HepG2 (cell line): Measurements from ENCODE around the gene TAF4B. TPM values are rescaled to one million over a fixed set of nuclear protein-coding genes. Genes with fewer than 3 reads are reported as not detected.

ENCODE experiments used
- ATF7 ChIP-seq, 2 experiments: fragments of 450-650 bp in 1 of 2; sonication (generic) in 1 of 2; formaldehyde crosslinking in 1 of 2; IDR thresholded peaks; 2 replicates each; pipeline versions ENCODE4 v1.4.0 to v1.6.1; 2016 to 2020; ENCODE audit warnings: antibody characterized with exemption in 1 of 2, mild to moderate bottlenecking in 1 of 2, missing genetic modification reagents in 1 of 2
- CREM ChIP-seq, 2 experiments: sonication (generic) in 1 of 2; formaldehyde crosslinking in 1 of 2; IDR thresholded peaks; 2 replicates each; pipeline versions ENCODE4 v1.4.0 to v1.6.1; 2016 to 2020; ENCODE audit warnings: antibody characterized with exemption in 1 of 2, mild to moderate bottlenecking in 1 of 2, missing genetic modification reagents in 1 of 2
- FIP1L1 ChIP-seq: fragments of 200-400 bp; formaldehyde crosslinking; IDR thresholded peaks from 2 replicates; pipeline ENCODE4 v1.6.1; 2018; ENCODE audit warnings: low read depth, mild to moderate bottlenecking, low read length, moderate library complexity, borderline replicate concordance; ENCODE audit not compliant: insufficient read depth
- HES4 ChIP-seq: sonication (generic); formaldehyde crosslinking; IDR thresholded peaks from 2 replicates; pipeline ENCODE4 v1.9.0; 2021; ENCODE audit warnings: mild to moderate bottlenecking, missing genetic modification reagents, borderline replicate concordance
- PAXIP1 ChIP-seq: sonication (generic); formaldehyde crosslinking; conservative IDR thresholded peaks from 2 replicates; pipeline ENCODE4 v1.4.0; 2020; ENCODE audit warnings: mild to moderate bottlenecking, missing genetic modification reagents, moderate library complexity
- PHF5A ChIP-seq: IDR thresholded peaks from one replicate; pipeline ENCODE4 v1.6.1; 2018; ENCODE audit warnings: low read depth, missing genetic modification reagents; ENCODE audit not compliant: unreplicated experiment
- RFXAP ChIP-seq: sonication (generic); formaldehyde crosslinking; IDR thresholded peaks from 2 replicates; pipeline ENCODE4 v1.4.0; 2020; ENCODE audit warnings: missing genetic modification reagents, borderline replicate concordance
- YEATS2 ChIP-seq: sonication (generic); formaldehyde crosslinking; IDR thresholded peaks from 2 replicates; pipeline ENCODE4 v1.4.0; 2020; ENCODE audit warnings: missing genetic modification reagents, borderline replicate concordance
- YEATS4 ChIP-seq: sonication (generic); formaldehyde crosslinking; IDR thresholded peaks from 2 replicates; pipeline ENCODE4 v1.4.0; 2020; ENCODE audit warnings: missing genetic modification reagents, borderline replicate concordance
- ZBTB40 ChIP-seq, 2 experiments: fragments of 450-650 bp in 1 of 2; sonication (generic) in 1 of 2; formaldehyde crosslinking in 1 of 2; IDR thresholded peaks; 2 replicates each; pipeline versions ENCODE4 v1.6.1 to v1.8.0; 2016 to 2022; ENCODE audit warnings: antibody characterized with exemption in 1 of 2, mild to moderate bottlenecking in 1 of 2, missing genetic modification reagents in 1 of 2
- ZNF263 ChIP-seq: sonication (generic); formaldehyde crosslinking; IDR thresholded peaks from 2 replicates; pipeline ENCODE4 v1.4.0; 2020; ENCODE audit warnings: missing genetic modification reagents
- ZNF333 ChIP-seq: sonication (generic); formaldehyde crosslinking; IDR thresholded peaks from 2 replicates; pipeline ENCODE4 v1.4.0; 2020; ENCODE audit warnings: mild to moderate bottlenecking, missing genetic modification reagents, borderline replicate concordance
- ZNF562 ChIP-seq: sonication (generic); formaldehyde crosslinking; IDR thresholded peaks from 2 replicates; pipeline ENCODE4 v1.8.0; 2022; ENCODE audit warnings: missing genetic modification reagents, borderline replicate concordance
- ZNF563 ChIP-seq: sonication (generic); formaldehyde crosslinking; IDR thresholded peaks from 2 replicates; pipeline ENCODE4 v1.8.0; 2022; ENCODE audit warnings: mild to moderate bottlenecking, moderate library complexity, missing genetic modification reagents
- polyA plus RNA-seq, 8 experiments: library from polyadenylated mRNA; depleted of rRNA in 3 of 8; stranded (reverse) in 7 of 8; unstranded in 1 of 8; fragments of >200 nt; fragmentation: Illumina TruSeq in 4 of 8; extraction: Trizol in 4 of 8; gene quantifications; 2 replicates each; pipeline versions ENCODE4 v1.2.1 to v1.2.3, GENCODE V29; 2011 to 2016; ENCODE audit warnings: low read depth in 4 of 8, missing spikeins in 1 of 8, mixed read lengths in 1 of 8; ENCODE audit not compliant: insufficient read depth in 1 of 8
- total RNA-seq, 5 experiments: library from RNA; depleted of rRNA; stranded (reverse); fragments of >200 nt; fragmentation: Illumina TruSeq; extraction: Trizol; gene quantifications; 2 replicates each; pipeline ENCODE4 v1.2.3, GENCODE V29; 2016; ENCODE audit warnings: low read depth in 1 of 5

Gene TAF4B
- total and polyA plus RNA-seq, 2 of the 13 experiments (the other 11 are each of a cell fraction or from before 2014, with no cell fraction given): 2.2 to 3.8 TPM

- peak; percentile 26; the same call in 1 of the 2 replicates for TF ChIP-seq YEATS2 (CRISPR knock-in tag)
- no peak for TF ChIP-seq FIP1L1
- no peak for TF ChIP-seq ZBTB40 (IDR thresholded peaks at IDR 0.05)
- 0 out of 2 replicates have a peak, but pooled peaks have one; percentile 37 for TF ChIP-seq ZBTB40 (CRISPR knock-in tag; IDR thresholded peaks at IDR 0.05)
- TF ChIP-seq HES4 (CRISPR knock-in tag): 0 out of 2 replicates have a peak, but pooled peaks have one; percentile 71
- peak; percentile 68; the same call in 1 of the 2 replicates for TF ChIP-seq ZNF563
- TF ChIP-seq ZNF562 (CRISPR knock-in tag): no peak
- no peak for TF ChIP-seq PHF5A (CRISPR knock-in tag)
- peak; percentile 40; the same call in 1 of the 2 replicates for TF ChIP-seq ZNF263 (CRISPR knock-in tag)
- TF ChIP-seq YEATS4 (CRISPR knock-in tag): peak; percentile 49
- no peak for TF ChIP-seq ZNF333 (CRISPR knock-in tag)
- peak; percentile 46; the same call in 1 of the 2 replicates for TF ChIP-seq CREM (IDR thresholded peaks at IDR 0.05)
- TF ChIP-seq CREM (CRISPR knock-in tag; IDR thresholded peaks at IDR 0.05): no peak
- TF ChIP-seq PAXIP1: no peak
- 0 out of 2 replicates have a peak, but pooled peaks have one; percentile 51 for TF ChIP-seq RFXAP (CRISPR knock-in tag)
- 0 out of 2 replicates have a peak, but pooled peaks have one; percentile 41 for TF ChIP-seq ATF7 (IDR thresholded peaks at IDR 0.05)
- no peak for TF ChIP-seq ATF7 (CRISPR knock-in tag; IDR thresholded peaks at IDR 0.05)
Observed at GRCh38 chr18:26226229-26227050, at the start of gene TAF4B (continued).
